Measurements from ENCODE around the gene NT5C3A.

DNA sequence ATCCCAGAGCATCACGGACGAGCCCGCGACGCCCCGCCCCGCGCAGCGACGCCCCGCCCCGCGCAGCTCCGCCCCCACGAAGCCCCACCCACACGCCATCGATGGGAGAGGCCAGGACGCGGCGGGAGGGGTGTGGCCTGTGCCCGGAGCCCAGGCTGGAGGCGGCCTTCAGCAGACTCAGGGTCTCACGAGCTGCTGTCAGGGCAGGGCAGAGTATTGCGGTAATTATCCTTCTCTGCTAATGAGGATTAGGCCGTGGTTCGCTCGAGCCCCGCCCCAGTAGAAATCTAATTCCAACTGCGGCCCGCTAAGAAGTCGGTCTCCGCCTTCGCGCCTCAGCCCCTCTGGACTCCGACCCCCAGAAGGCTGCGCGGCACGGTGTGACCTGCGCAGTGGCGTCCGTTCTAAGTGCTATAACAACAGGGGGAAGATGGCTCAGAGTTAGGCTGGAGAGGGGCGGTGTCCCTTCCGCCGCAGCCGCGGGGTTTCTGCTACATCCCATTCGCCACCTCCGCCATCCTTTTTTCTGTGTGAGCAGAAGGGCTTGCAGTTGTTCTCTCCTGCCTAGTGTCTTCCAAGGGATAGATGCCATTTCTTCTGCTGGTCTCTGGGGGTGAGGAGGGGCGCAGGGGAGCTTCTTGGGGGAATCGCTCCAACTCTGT, 337 bp upstream of the NT5C3A start:
- TF ChIP-seq, protein P1, sequence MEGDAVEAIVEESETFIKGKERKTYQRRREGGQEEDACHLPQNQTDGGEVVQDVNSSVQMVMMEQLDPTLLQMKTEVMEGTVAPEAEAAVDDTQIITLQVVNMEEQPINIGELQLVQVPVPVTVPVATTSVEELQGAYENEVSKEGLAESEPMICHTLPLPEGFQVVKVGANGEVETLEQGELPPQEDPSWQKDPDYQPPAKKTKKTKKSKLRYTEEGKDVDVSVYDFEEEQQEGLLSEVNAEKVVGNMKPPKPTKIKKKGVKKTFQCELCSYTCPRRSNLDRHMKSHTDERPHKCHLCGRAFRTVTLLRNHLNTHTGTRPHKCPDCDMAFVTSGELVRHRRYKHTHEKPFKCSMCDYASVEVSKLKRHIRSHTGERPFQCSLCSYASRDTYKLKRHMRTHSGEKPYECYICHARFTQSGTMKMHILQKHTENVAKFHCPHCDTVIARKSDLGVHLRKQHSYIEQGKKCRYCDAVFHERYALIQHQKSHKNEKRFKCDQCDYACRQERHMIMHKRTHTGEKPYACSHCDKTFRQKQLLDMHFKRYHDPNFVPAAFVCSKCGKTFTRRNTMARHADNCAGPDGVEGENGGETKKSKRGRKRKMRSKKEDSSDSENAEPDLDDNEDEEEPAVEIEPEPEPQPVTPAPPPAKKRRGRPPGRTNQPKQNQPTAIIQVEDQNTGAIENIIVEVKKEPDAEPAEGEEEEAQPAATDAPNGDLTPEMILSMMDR (IDR thresholded peaks at IDR 0.05; ENCODE audit: poor library complexity), result no peak
- TF ChIP-seq EZH2phosphoT487 (IDR thresholded peaks at IDR 0.05; ENCODE audit: low read depth, severe bottlenecking, unreplicated experiment) (no peak), EZH2 (IDR thresholded peaks at IDR 0.05; ENCODE audit: borderline replicate concordance) (no peak)
